ACHN (cell line): Measurements from ENCODE around the gene ZBED5.
"Not testable (repeated sequence)": the region's sequence is repeated elsewhere in the genome, so short reads cannot be mapped to it uniquely, and the experiment has no call there.

Source experiments
- DNase-seq: peaks from one replicate; pipeline ENCODE4 v3.0.0-alpha.2; 2015
- in situ Hi-C: cut with HindIII; loops from 2 replicates; pipeline ENCODE4 v1.10.0; 2017; ENCODE audit warnings: low sequenced_read_pairs, low pct_ligation_motif_present, low pct_unique_long_range_greater_than_20kb

The ZBED5 gene

GRCh38 chr11:10857709-10858438 is at the start of gene ZBED5:
TSS of gene ZBED5 (minus strand) at chr11:10858053. CDS start at chr11:10854945, 3,108 bp downstream.
- in situ Hi-C loops = no loop called here
- peak; percentile 95 for DNase-seq

- no peak for DNase-seq
- in situ Hi-C loops = no loop called here
Measured at GRCh38 chr11:10906521-10906920, 48.7 kb upstream of the ZBED5 start.

GRCh38 chr11:10902301-10903063 is 44.6 kb upstream of the ZBED5 start:
- no peak for DNase-seq
- in situ Hi-C loops = no loop called here

- DNase-seq = no peak
- in situ Hi-C loops = no loop called here
Measured at GRCh38 chr11:10900681-10901415, 43.0 kb upstream of the ZBED5 start.

DNA sequence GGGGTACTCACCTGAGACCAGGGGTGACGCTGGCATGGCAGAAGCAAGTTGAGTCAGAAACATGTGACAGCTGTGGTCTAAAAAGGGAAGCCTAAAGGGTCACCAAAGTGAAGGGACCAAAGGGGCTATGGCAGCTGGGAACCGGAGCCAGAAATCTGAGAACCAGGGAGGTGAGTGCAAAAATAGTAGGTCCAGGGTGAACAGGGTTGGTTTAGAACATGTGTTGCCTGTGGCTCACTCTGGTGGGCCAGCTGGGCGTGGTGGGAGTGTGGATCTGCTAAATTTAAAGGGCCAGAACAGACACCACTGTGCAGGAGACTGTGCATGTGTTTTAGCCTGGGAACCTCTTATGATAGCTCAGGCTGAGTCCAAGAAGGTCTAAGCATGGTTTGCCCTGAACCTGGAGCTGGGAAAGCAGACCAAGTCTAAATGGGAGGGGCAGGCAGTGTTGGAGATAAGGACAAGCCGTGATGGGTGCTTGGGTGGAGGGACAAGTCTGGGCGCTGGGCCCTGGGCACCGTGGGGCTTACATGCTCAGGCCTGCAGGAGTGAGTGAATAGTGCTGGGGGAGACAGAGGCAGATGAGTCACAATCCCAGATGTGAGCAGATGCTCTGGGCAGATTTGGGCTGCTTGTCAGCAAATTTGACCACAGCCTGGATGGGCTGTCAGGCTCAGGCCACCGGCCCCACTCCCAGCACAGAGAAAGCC is 41.4 kb upstream of the ZBED5 start:
- in situ Hi-C loops = no loop called here
- no peak for DNase-seq

GRCh38 chr11:10898763-10899025 is 40.8 kb upstream of the ZBED5 start:
- in situ Hi-C loops = no loop called here
- no peak for DNase-seq

- DNase-seq = no peak
- in situ Hi-C loops = no loop called here
Measured at GRCh38 chr11:10898003-10898762, 40.3 kb upstream of the ZBED5 start.

GRCh38 chr11:10897150-10897549 is 39.3 kb upstream of the ZBED5 start:
- in situ Hi-C loops = no loop called here
- no peak for DNase-seq

DNA sequence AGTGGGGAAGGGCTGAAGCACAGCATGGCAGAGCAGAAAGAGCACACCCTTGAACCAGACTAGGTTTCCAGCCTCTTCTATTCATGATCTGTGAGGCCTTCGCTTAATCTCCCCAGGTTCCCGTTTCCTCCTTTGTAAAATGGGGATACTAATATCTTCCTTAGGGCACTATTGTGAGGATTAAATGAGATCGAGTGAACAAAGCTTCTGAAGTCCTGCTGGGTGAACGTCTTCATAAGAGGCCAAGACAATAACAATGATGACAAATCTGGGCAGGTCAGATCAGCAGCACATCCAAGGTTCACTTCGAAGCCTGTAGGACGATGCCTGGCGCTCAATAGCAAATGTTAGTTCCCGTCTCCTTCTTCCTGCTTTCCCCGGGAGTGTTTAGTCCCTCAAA is 38.6 kb upstream of the ZBED5 start:
- in situ Hi-C loops = no loop called here
- no peak for DNase-seq

DNA sequence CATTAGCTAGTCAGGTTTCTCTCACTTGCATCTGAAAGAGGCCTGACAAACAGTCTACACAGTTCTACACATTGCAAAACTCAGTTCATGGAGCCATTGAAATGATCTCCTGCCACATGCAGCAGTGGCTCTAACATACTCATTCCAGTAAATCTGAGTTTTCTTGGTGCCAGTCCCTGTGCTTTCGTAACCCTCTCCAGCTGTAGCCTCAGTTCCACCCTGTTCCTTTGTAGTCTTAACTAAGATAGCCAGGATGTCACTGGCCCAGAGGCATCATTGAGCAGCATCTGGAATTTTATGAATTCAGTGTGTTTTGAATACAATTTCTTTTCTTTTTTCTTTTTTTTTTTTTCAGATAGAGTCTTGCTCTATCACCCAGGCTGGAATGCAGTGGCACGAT is 37.4 kb upstream of the ZBED5 start:
- DNase-seq = no peak
- in situ Hi-C loops = no loop called here

GRCh38 chr11:10894666-10895065 is 36.8 kb upstream of the ZBED5 start:
- in situ Hi-C loops = no loop called here
- DNase-seq = no peak

DNA sequence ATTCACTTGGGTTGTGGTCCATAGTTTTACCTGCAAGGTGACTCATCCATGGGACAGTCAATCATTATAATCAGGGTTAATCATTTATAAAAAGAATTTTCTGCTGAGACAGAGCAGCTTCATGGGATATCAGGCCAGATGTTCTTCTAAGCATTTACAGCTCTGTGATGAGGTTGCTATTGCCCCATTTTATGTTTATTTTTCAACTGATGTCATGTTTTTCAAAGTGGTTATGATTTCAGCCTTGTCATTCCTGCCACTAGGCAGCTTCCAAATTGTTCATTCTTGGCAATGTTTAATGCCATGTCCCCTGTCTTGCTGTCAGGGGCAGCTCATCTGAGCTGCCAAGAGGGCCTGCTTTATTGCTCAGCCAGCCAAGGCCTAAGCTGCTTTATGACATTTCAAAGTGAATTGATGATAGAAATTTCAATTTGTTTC is 35.9 kb upstream of the ZBED5 start:
- no peak for DNase-seq
- in situ Hi-C loops = no loop called here

- in situ Hi-C loops = no loop called here
- DNase-seq = no peak
Measured at GRCh38 chr11:10892250-10892649, 34.4 kb upstream of the ZBED5 start.

GRCh38 chr11:10891151-10891720 is 33.4 kb upstream of the ZBED5 start:
- DNase-seq = no peak
- in situ Hi-C loops = no loop called here

DNA sequence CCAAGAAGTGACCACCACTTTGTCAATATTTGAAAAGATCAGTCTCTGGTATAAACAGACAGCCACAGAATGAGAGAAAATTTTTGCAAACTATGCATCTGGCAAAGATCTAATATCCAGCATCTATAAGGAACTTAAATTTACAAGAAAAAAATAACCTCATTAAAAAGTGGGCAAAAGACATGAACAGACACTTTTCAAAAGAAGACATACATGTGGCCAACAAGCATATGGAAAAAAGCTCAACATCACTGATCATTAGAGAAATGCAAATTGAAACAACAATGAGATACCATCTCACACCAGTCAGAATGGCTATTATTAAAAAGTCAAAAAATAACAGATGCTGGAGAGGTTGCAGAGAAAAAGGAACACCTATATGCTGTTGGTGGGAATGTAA is 32.2 kb upstream of the ZBED5 start:
- in situ Hi-C loops, DNase-seq: not testable (repeated sequence)

DNA sequence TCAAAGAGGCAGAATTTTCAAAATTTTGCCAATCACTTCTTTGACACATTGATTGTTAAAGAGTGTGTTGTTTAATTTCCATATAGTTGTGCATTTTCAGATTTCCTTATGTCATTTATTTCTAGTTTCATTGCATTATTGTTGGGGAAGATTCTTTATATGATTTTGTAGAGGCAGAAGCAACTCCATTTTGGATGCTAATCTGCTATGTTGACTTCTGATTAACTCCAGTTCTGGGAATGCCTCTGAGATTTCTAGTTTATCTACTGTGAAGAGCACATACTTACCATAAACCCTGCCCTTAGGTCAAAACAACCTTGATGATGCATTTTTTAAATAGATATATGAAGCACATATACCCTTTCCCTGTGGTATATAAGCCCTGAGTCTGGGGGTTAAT is 29.5 kb upstream of the ZBED5 start:
- DNase-seq = no peak
- in situ Hi-C loops = no loop called here

DNA sequence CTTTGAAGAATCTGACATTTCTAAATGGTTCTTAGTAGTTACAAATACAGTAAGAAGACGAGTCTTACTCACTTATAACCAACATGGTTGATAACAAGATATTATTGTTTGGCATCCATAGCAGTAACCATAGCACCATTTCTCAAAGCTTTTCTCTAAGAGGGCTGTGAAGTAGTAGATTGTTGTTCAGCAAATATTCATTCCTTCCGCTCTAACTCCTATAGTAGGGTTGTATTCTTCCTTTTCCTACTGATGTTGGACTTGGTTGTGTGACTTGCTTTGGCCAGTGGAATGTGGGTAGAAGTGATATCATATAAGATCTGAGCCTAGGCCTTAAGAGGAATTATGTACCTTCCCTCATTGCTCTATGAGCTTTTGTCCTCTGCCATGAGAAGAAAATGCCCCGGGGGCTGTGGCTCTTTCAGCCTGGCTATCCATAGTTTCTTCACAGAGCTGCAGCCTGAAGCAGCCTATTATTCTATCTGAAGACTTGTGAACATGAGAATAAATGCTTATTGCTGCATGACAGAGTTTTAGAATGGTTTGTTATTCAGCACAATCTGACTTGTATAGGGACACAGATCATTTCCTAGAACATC is 28.9 kb upstream of the ZBED5 start:
- DNase-seq = no peak
- in situ Hi-C loops = no loop called here
